Astrocyte (in vitro differentiated cells and primary cell): Measurements from ENCODE around the gene CFAP65. TPM values are rescaled to one million over a fixed set of nuclear protein-coding genes. Genes with fewer than 3 reads are reported as not detected.

Experiments used
- DNase-seq: peaks from one replicate; pipeline ENCODE4 v3.0.0-alpha.2; 2010; ENCODE audit warnings: low read depth
- FAIRE-seq: peaks from 2 replicates; lab custom pipeline; 2011; peaks lifted over from hg19 to GRCh38; lab: Jason Lieb, UNC
- H2AFZ ChIP-seq: 2 replicates; pipeline ENCODE4 v1.6.0; 2012; ENCODE audit warnings: low read depth, low read length, inconsistent platforms
- H3K27ac ChIP-seq: 2 replicates; pipeline ENCODE4 v1.5.1; 2011; ENCODE audit warnings: low read depth, low read length, inconsistent platforms
- H3K27me3 ChIP-seq: 2 replicates; pipeline ENCODE4 v1.6.0; 2011; ENCODE audit warnings: low read length, inconsistent platforms; ENCODE audit not compliant: insufficient read depth
- H3K36me3 ChIP-seq: 2 replicates; pipeline ENCODE4 v1.5.1; 2011; ENCODE audit warnings: low read length, inconsistent platforms; ENCODE audit not compliant: insufficient read depth
- H3K4me1 ChIP-seq: 2 replicates; pipeline ENCODE4 v1.5.1; 2011; ENCODE audit warnings: low read length, inconsistent platforms; ENCODE audit not compliant: insufficient read depth
- H3K4me2 ChIP-seq: 2 replicates; pipeline ENCODE4 v1.6.0; 2012; ENCODE audit warnings: low read length, inconsistent platforms
- H3K4me3 ChIP-seq: 2 replicates; pipeline ENCODE4 v1.5.1; 2011; ENCODE audit warnings: low read depth, mild to moderate bottlenecking, low read length, inconsistent platforms; ENCODE audit not compliant: insufficient read depth
- H3K79me2 ChIP-seq: 2 replicates; pipeline ENCODE4 v1.6.0; 2012; ENCODE audit warnings: mild to moderate bottlenecking, low read length, inconsistent platforms; ENCODE audit not compliant: insufficient read depth
- H3K9ac ChIP-seq: 2 replicates; pipeline ENCODE4 v1.6.0; 2012; ENCODE audit warnings: mild to moderate bottlenecking, low read length, inconsistent platforms
- H3K9me3 ChIP-seq: 2 replicates; pipeline ENCODE4 v1.5.1; 2012; ENCODE audit warnings: low read depth, mild to moderate bottlenecking, low read length, inconsistent platforms; ENCODE audit not compliant: insufficient read depth
- H4K20me1 ChIP-seq: 2 replicates; pipeline ENCODE4 v1.6.0; 2012; ENCODE audit warnings: low read length, inconsistent platforms; ENCODE audit not compliant: insufficient read depth
- H3K27ac Mint-ChIP-seq: one replicate; pipeline ENCODE4 v1.8.0; 2021; ENCODE audit warnings: mild to moderate bottlenecking, mixed read lengths; ENCODE audit not compliant: unreplicated experiment
- H3K27me3 Mint-ChIP-seq: one replicate; pipeline ENCODE4 v1.8.0; 2021; ENCODE audit warnings: low read depth, mixed read lengths; ENCODE audit not compliant: unreplicated experiment
- H3K36me3 Mint-ChIP-seq: one replicate; pipeline ENCODE4 v1.8.0; 2021; ENCODE audit warnings: low read depth, mixed read lengths; ENCODE audit not compliant: unreplicated experiment
- H3K4me1 Mint-ChIP-seq: one replicate; pipeline ENCODE4 v1.8.0; 2021; ENCODE audit warnings: low read depth, mixed read lengths; ENCODE audit not compliant: unreplicated experiment
- H3K4me3 Mint-ChIP-seq: one replicate; pipeline ENCODE4 v1.8.0; 2021; ENCODE audit warnings: mild to moderate bottlenecking, moderate library complexity, mixed read lengths; ENCODE audit not compliant: unreplicated experiment
- H3K9me3 Mint-ChIP-seq: one replicate; pipeline ENCODE4 v1.8.0; 2021; ENCODE audit warnings: mild to moderate bottlenecking, mixed read lengths; ENCODE audit not compliant: unreplicated experiment
- EZH2 ChIP-seq: IDR thresholded peaks from 2 replicates; pipeline ENCODE4 v1.6.1; 2012; ENCODE audit warnings: mild to moderate bottlenecking, low read length, inconsistent platforms; ENCODE audit not compliant: insufficient read depth
- total RNA-seq: library from RNA; stranded (reverse); gene quantifications from 2 replicates; pipeline ENCODE4 v1.2.1, GENCODE V29; 2021
- TF ChIP-seq, protein P1 (sequence below): IDR thresholded peaks from 2 replicates; pipeline ENCODE4 v1.5.1; 2011; ENCODE audit warnings: low read depth, mild to moderate bottlenecking, inconsistent platforms, low read length, moderate library complexity; ENCODE audit not compliant: insufficient read depth

The CFAP65 gene
- total RNA-seq, 1 donor from 2014 or later, result 0.27 TPM

DNA sequence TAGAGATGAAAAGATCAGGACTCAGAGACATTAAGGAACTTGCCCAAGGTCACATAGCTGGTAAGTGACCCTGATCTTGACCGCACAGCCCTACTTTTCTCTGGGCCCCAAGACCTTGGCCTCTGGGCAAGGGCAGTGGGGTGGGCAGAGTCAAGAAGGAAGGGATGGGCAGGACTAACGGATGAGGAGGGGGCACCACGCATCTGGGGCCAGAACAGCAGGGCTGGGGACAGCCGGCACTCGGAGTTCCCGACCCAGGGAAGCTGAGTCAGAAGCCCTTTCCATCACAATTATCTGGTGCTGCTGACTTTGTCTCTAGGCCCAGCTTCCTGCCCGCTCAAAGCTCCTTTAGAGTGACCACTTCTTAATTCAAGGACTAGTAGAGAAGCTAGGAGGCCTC, 14.4 kb downstream of the CFAP65 start:
- Mint-ChIP-seq H3K4me1 (no peaks in the 10 kb centered on the region), H3K9me3 (no peaks in the 10 kb centered on the region), H3K4me3 (no peak overlapping the region), H3K27me3 (peaks cover 65% of the 10 kb centered on the region), H3K36me3 (no peaks in the 10 kb centered on the region), H3K27ac (no peak overlapping the region)
- Histone ChIP-seq H3K4me1 (no peaks in the 10 kb centered on the region), H3K36me3 (no peaks in the 10 kb centered on the region), H2AFZ (no peak overlapping the region), H3K9me3 (no peaks in the 10 kb centered on the region), H4K20me1 (no peaks in the 10 kb centered on the region), H3K9ac (no peak overlapping the region), H3K4me3 (no peak overlapping the region), H3K27me3 (peaks cover 8% of the 10 kb centered on the region), H3K27ac (no peak overlapping the region), H3K4me2 (no peak overlapping the region), H3K79me2 (no peaks in the 10 kb centered on the region)
- DNase-seq, result no peak
- FAIRE-seq, result no peak
- TF ChIP-seq, protein P1, sequence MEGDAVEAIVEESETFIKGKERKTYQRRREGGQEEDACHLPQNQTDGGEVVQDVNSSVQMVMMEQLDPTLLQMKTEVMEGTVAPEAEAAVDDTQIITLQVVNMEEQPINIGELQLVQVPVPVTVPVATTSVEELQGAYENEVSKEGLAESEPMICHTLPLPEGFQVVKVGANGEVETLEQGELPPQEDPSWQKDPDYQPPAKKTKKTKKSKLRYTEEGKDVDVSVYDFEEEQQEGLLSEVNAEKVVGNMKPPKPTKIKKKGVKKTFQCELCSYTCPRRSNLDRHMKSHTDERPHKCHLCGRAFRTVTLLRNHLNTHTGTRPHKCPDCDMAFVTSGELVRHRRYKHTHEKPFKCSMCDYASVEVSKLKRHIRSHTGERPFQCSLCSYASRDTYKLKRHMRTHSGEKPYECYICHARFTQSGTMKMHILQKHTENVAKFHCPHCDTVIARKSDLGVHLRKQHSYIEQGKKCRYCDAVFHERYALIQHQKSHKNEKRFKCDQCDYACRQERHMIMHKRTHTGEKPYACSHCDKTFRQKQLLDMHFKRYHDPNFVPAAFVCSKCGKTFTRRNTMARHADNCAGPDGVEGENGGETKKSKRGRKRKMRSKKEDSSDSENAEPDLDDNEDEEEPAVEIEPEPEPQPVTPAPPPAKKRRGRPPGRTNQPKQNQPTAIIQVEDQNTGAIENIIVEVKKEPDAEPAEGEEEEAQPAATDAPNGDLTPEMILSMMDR, result no peak
- no peak for TF ChIP-seq EZH2

DNA sequence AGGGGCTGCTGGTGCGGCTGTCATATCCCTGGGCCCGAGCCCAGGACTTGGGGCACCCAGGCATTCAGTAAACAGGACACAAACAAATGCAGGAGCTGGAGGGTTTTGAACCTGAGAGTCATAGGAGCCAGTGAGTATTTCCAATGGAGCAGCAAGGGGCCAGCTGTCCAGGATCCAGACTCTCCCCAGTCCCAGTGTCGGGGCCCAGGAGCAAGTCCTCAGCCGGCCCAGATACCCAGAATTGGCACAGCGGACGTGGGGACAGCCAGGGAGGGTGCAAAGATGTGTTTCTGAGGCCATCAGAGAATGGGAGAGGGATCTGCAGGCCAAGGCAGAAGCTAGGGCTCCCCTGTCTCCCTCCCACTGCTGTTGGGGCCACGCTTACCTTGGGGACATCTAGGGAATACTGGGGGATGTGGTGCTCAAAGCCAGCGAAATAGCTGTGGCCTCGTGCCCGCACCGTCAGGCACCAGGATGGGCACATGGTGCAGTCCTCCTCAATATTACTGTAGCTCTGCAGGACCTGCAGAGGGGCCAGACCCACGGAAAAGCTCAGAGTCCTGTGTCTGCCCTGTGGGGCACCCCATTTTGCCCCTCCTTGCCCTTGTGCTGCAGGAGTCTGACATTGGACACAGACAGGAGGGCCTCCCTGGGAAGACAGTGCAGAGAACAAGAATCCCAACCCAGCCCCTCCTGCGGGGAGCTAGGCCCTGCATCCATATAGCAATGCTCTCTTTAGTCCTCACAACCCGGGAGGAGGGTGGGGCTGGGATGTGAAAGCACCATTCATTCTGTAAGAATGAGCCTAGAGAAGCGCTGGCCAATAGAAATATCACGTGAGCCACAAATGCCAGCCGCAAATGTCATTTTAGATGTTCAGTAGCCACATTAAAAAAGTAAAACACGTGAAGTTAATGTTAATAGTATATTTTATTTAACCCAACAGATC, 15.4 kb downstream of the CFAP65 start:
- peaks cover 8% of the 10 kb centered on the region for H3K27me3 ChIP-seq
- H3K27ac ChIP-seq, result no peak overlapping the region
- no peak for DNase-seq
- no peaks in the 10 kb centered on the region for H3K4me1 ChIP-seq
- no peaks in the 10 kb centered on the region for H3K9me3 ChIP-seq
- H2AFZ ChIP-seq, result no peak overlapping the region
- H3K79me2 ChIP-seq, result no peaks in the 10 kb centered on the region
- no peak overlapping the region for H3K4me2 ChIP-seq
- no peaks in the 10 kb centered on the region for H4K20me1 ChIP-seq
- no peaks in the 10 kb centered on the region for H3K36me3 ChIP-seq
- H3K4me3 ChIP-seq, result no peak overlapping the region
- peaks cover 61% of the 10 kb centered on the region for H3K27me3 Mint-ChIP-seq
- H3K9me3 Mint-ChIP-seq, result no peaks in the 10 kb centered on the region
- no peak overlapping the region for H3K4me3 Mint-ChIP-seq
- no peaks in the 10 kb centered on the region for H3K36me3 Mint-ChIP-seq
- no peak overlapping the region for H3K27ac Mint-ChIP-seq
- H3K9ac ChIP-seq, result no peak overlapping the region
- no peak for FAIRE-seq
- no peaks in the 10 kb centered on the region for H3K4me1 Mint-ChIP-seq
- TF ChIP-seq EZH2, result no peak
- TF ChIP-seq, protein P1, result no peak

DNA sequence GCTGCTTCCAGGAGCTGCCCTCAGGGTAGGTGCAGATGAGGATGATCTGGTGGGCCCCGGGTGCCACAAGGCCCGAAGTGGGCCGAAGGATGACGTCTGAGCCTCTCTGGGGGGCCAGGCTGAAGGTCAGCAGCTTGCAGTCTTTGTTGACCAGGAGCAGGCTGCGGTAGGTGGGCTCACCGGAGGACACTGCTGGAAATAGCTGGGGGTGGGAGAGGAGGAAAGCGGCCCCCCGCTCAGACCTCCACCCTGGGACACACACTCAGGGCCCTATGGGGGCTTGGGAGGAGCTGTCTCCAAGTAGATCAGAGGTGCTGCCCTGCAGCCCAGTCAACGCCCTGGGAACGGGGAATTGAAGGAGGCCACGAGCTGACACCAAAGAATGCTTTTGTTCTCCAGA, 17.3 kb downstream of the CFAP65 start:
- FAIRE-seq (no peak), DNase-seq (no peak)
- no peaks in the 10 kb centered on the region for H3K4me1 Mint-ChIP-seq
- H3K27ac Mint-ChIP-seq, result no peak overlapping the region
- peaks cover 10% of the 10 kb centered on the region for H3K27me3 ChIP-seq
- H4K20me1 ChIP-seq, result no peaks in the 10 kb centered on the region
- no peak overlapping the region for H3K9ac ChIP-seq
- no peaks in the 10 kb centered on the region for H3K4me1 ChIP-seq
- TF ChIP-seq, protein P1, result no peak
- no peak for TF ChIP-seq EZH2
- no peak overlapping the region for H3K4me2 ChIP-seq
- no peaks in the 10 kb centered on the region for H3K9me3 Mint-ChIP-seq
- H3K79me2 ChIP-seq, result no peaks in the 10 kb centered on the region
- H3K27ac ChIP-seq, result no peak overlapping the region
- no peaks in the 10 kb centered on the region for H3K9me3 ChIP-seq
- peaks cover 73% of the 10 kb centered on the region for H3K27me3 Mint-ChIP-seq
- H2AFZ ChIP-seq, result no peak overlapping the region
- no peaks in the 10 kb centered on the region for H3K36me3 ChIP-seq
- no peaks in the 10 kb centered on the region for H3K36me3 Mint-ChIP-seq
- H3K4me3 Mint-ChIP-seq, result no peak overlapping the region
- H3K4me3 ChIP-seq, result no peak overlapping the region
